ENCODE data around the gene KSR2.

The KSR2 gene

DNA sequence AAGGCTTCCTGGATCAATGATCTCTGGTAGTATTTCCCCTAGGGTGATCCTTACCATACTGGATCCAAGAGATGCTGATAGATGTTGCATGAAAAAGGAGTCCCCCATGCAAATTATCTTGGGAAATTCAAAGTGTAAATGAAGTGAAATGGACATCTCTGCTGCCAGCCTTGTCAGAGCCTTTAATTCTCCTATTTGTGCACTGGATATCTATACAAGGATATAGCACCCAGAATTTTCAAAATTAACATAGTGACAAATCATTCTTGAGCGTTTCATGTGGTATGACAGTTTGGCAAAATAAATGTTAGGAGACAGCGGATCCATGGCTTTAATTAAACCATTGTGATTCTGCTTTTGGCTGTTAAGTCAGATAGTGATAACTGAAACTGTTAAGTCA is 260.9 kb downstream of the KSR2 start:
- in situ Hi-C loops (cut with HindIII; ENCODE audit: low sequenced_read_pairs), result no loop called here

DNA sequence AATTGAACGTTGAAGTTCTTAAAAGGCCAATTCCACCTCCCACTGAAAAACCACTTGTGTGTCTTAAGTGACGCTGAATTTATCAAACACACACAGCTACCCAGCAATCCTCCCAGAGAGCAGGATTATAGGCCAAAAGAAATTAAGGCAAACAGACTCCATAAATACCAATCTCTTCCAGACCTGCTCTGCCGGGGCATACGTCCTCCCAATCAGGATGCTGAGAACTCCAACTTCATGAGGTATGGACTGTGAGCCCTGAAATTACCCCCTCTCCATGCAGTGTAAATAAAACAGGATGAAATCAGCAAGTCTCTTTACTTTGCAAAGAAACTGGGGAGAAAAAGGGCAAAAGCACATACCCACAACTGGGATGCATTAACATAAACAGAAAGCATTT is 265.2 kb downstream of the KSR2 start:
- in situ Hi-C loops (cut with HindIII; ENCODE audit: low sequenced_read_pairs), result no loop called here

- in situ Hi-C loops (cut with HindIII; ENCODE audit: low sequenced_read_pairs), result no loop called here
Observed at GRCh38 chr12:117702741-117703140, 266.0 kb downstream of the KSR2 start.

DNA sequence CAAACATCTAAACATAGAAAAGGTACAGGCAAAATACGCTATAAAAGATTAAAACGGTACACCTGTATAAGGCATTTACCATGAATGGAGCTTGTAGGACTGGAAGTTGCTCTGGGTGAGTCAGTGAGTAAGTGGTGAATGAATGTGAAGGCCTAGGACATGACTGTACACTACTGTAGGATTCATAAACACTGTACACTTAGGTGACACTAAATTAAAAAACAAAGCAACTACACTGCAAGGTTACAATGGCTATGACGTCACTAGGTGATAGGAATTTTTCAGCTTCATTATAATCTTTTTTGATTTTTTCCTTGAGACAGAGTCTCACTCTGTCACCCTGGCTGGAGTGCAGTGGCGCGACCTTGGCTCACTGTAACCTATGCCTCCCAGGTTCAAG is 269.2 kb downstream of the KSR2 start:
- in situ Hi-C loops (cut with HindIII; ENCODE audit: low sequenced_read_pairs), result no loop called here

DNA sequence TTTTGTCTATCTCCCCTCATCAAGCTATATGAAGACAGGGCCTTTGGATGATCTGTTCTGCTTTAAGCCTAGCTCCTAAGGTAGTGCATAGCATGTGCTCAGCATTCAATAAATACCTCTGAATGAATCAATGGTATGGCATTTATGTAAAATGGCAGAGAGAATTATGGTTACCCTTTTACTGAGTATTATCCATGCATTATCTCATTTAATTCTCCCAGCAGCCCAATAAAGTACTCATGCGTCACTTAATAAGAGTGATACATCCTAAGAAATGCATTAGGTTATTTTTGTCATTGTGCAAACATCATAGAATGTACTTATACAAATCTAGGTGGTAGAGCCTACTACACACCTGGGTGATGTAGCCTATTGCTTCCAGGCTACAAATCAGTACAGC is 269.7 kb downstream of the KSR2 start:
- in situ Hi-C loops (cut with HindIII; ENCODE audit: low sequenced_read_pairs), result no loop called here

DNA sequence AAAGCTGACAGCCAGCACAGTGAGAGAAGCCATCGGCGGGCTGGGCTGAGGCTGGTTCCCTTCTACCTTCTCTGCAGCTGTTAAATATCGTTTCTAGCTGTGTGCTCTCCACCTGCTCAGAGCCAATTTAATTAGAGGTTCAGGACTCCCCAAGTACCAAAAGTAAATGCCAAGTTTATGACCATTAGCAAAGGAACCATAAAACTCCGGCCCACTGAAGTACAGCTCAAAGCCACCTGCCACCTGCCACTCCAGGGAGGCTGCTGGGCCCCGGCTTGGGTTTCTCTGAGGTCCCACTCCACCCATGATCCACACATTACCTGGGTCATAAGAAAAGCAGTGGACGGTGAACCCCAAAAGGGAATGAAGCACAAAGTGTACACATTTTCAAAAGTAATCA is 272.8 kb downstream of the KSR2 start:
- in situ Hi-C loops (cut with HindIII; ENCODE audit: low sequenced_read_pairs), result no loop called here

- in situ Hi-C loops (cut with HindIII; ENCODE audit: low sequenced_read_pairs), result no loop called here
Observed at GRCh38 chr12:117692512-117692911, 276.3 kb downstream of the KSR2 start.

DNA sequence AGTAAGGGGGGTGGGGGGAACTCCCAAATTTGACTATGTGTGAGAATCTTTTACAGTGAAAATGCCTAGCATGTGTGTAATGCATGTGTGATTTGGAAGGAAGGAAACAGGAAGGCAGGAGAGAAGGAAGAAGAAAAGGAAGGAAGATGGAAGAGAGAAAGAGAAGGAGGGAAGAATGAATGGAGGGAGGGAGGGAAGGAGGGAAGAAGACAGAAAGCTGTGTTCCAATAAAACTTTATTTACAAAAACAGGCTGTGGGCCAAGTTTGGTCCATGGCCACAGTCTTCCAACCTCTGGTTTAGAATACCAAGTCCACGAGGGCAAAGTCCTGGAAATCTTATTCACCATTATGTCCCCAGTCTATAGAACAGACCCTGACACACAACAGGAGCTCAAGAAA is 278.9 kb downstream of the KSR2 start:
- in situ Hi-C loops (cut with HindIII; ENCODE audit: low sequenced_read_pairs), result no loop called here

DNA sequence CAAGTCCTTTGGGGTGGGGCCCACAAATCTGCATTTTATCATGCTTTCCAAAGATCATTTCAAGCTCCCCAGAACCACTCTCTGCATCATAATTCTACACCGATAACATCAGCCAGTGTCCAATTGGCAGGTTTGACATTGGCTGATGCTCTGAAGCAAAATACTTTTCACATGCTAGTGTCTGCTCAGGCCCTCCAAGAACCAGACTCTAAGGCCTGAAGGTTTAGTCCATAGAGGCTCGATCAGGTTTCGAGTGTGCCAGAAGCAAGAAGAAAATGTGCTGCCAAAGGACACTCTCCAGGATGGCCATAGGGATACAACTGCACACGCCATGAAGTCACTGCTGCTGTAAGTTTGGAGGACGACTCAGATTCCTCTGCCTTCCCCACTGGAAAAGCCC is 280.3 kb downstream of the KSR2 start:
- in situ Hi-C loops (cut with HindIII; ENCODE audit: low sequenced_read_pairs), result no loop called here

- in situ Hi-C loops (cut with HindIII; ENCODE audit: low sequenced_read_pairs), result no loop called here
Observed at GRCh38 chr12:117686911-117687377, 281.8 kb downstream of the KSR2 start.

GRCh38 chr12:117686210-117686609 is 282.6 kb downstream of the KSR2 start:
- in situ Hi-C loops (cut with HindIII; ENCODE audit: low sequenced_read_pairs), result no loop called here

- in situ Hi-C loops (cut with HindIII; ENCODE audit: low sequenced_read_pairs), result no loop called here
Observed at GRCh38 chr12:117685110-117685926, 283.5 kb downstream of the KSR2 start.

DNA sequence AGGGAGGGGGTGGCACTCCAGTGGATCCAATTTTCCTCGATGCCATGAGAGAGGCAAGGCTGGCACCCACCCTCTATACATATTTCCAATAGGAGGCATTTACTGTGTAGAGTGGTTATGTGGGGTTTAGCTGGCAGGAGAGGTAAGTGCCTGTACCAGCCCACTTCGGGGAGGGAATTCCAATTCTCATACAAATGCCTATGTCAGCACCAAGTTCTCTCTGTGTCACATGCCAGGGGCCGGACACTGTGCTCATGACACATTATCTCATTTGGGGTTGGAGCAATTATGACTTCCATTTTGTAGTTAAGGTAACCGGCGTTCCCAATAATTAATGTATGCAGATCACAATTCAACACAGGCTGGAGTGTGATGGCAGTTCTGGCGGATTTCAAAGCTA is 284.3 kb downstream of the KSR2 start:
- in situ Hi-C loops (cut with HindIII; ENCODE audit: low sequenced_read_pairs), result no loop called here

GRCh38 chr12:117680312-117680711 is 288.5 kb downstream of the KSR2 start:
- in situ Hi-C loops (cut with HindIII; ENCODE audit: low sequenced_read_pairs), result no loop called here

DNA sequence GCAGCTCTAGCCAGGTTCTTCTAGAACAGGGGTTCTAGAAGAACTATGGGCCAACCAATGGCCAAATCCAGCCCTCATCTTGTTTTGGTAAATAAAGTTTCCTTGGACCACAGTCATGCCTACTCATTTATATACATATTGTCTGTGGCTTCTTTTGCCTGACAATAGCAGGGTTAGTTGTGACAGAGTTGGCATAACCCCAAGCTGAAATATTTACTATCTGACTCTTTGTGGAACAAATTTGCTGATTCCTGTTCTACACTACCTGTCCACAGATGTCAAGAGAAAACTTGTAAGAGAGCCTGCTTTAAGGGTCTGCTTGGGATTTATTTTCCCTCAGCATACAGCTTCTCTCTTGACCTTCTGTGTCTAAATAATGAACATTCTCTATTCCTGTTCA is 289.0 kb downstream of the KSR2 start:
- in situ Hi-C loops (cut with HindIII; ENCODE audit: low sequenced_read_pairs), result no loop called here

DNA sequence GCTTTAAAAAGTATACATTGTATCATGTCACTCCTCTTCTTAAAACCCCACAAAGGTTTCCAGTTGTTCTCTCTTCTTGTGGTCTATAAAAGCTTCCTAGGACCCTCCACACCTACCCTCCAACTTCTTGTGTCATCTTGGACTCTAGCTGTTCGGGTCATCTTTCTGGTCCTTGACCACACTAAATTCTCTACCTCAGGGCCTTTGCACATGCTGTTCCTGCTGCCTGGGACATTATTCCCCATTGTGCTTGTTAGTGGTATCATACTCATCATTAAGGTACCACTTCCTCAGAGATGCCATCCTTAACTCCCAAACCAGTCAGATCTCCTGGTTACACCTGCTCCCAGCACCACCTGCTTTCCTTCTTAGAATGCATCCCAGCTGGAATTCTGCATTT is 294.0 kb downstream of the KSR2 start:
- in situ Hi-C loops (cut with HindIII; ENCODE audit: low sequenced_read_pairs), result no loop called here

GRCh38 chr12:117674313-117674712 is 294.5 kb downstream of the KSR2 start:
- in situ Hi-C loops (cut with HindIII; ENCODE audit: low sequenced_read_pairs), result no loop called here

GRCh38 chr12:117671734-117672133 is 297.1 kb downstream of the KSR2 start:
- in situ Hi-C loops (cut with HindIII; ENCODE audit: low sequenced_read_pairs), result no loop called here

GRCh38 chr12:117664169-117664568 is 304.6 kb downstream of the KSR2 start:
- in situ Hi-C loops (cut with HindIII; ENCODE audit: low sequenced_read_pairs), result no loop called here

DNA sequence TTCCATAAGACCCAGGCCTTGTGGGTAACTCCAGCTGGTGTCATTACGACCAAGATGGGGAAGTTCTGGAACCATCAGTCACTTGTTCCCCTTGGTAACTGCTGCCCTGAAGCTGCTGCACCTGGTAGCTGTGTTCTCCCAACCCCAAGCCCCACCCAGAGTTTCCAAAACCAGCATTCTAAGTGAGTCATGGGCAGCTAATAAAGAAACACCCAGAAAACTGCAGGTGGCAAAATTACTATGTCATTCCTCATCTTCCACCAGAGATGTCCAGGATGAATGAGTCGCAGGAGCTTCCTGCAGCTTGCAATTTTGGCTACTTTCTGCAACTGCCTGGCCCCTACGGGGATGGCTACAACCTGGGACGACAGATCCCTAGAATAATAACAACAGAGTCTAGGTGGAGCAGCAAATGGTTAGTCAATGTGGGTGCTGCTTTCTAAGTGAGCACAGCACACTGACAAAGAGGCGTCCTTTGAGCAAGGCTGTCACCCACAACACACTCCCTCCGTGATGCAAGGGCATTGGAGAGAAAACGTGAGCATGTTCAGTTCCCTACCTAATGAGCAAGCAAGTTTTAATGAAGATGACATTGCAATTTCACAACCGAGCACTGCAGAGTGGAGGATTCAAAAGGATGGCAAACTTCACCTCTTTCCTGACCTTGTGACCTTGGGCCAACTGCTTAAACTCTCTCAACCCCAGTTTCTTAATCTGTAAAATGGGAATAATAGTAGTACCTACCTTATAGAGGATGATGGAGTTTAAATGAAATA is 306.0 kb downstream of the KSR2 start:
- in situ Hi-C loops (cut with HindIII; ENCODE audit: low sequenced_read_pairs), result no loop called here

GRCh38 chr12:117662220-117662619 is 306.6 kb downstream of the KSR2 start:
- in situ Hi-C loops (cut with HindIII; ENCODE audit: low sequenced_read_pairs), result no loop called here

GRCh38 chr12:117661471-117661870 is 307.3 kb downstream of the KSR2 start:
- in situ Hi-C loops (cut with HindIII; ENCODE audit: low sequenced_read_pairs), result no loop called here

Measured in endothelial cell of hepatic sinusoid (primary cell).